MM.1S (cell line): ENCODE measurements around the gene NXPH4.

ENCODE experiments used
- DNase-seq: peaks from one replicate; pipeline ENCODE4 v3.0.0-alpha.2; 2015
- H2AFZ ChIP-seq: fragments of 300-600 bp; sonication (generic); 2 replicates; pipeline ENCODE4 v1.6.0; 2016; ENCODE audit warnings: antibody characterized with exemption, low read length
- H3F3A ChIP-seq: fragments of 300-600 bp; sonication (generic); 2 replicates; pipeline ENCODE4 v1.6.1; 2016; ENCODE audit warnings: mild to moderate bottlenecking, antibody characterized with exemption, low read length, moderate library complexity, mixed read lengths; ENCODE audit not compliant: insufficient read depth
- H3K27ac ChIP-seq: fragments of 300-600 bp; sonication (generic); 2 replicates; pipeline ENCODE4 v1.5.1; 2016; ENCODE audit warnings: mild to moderate bottlenecking, low read length
- H3K27me3 ChIP-seq: fragments of 300-600 bp; sonication (generic); replicated peaks from 2 replicates; pipeline ENCODE4 v1.6.0; 2016; ENCODE audit warnings: low read length; ENCODE audit not compliant: insufficient read depth
- H3K36me3 ChIP-seq: fragments of 300-600 bp; sonication (generic); replicated peaks from 2 replicates; pipeline ENCODE4 v1.6.1; 2016; ENCODE audit warnings: mild to moderate bottlenecking, low read length, mixed read lengths; ENCODE audit not compliant: insufficient read depth
- H3K4me1 ChIP-seq: fragments of 300-600 bp; sonication (generic); 2 replicates; pipeline ENCODE4 v1.6.1; 2016; ENCODE audit warnings: low read length, mixed read lengths
- H3K4me2 ChIP-seq: fragments of 300-600 bp; sonication (generic); 2 replicates; pipeline ENCODE4 v1.6.0; 2016; ENCODE audit warnings: low read depth, low read length
- H3K4me3 ChIP-seq: fragments of 300-600 bp; sonication (generic); 2 replicates; pipeline ENCODE4 v1.5.1; 2016; ENCODE audit warnings: low read length, mixed read lengths
- H3K79me2 ChIP-seq: fragments of 300-600 bp; sonication (generic); 2 replicates; pipeline ENCODE4 v1.6.1; 2016; ENCODE audit warnings: mixed run types, low read length, mixed read lengths
- H3K9ac ChIP-seq: fragments of 300-600 bp; sonication (generic); 2 replicates; pipeline ENCODE4 v1.6.1; 2016; ENCODE audit warnings: low read length, mixed read lengths
- H3K9me2 ChIP-seq: fragments of 300-600 bp; sonication (generic); replicated peaks from 2 replicates; pipeline ENCODE4 v1.6.1; 2016; ENCODE audit warnings: mild to moderate bottlenecking, low read length, mixed read lengths; ENCODE audit not compliant: insufficient read depth
- H3K9me3 ChIP-seq: fragments of 300-600 bp; sonication (generic); replicated peaks from 2 replicates; pipeline ENCODE4 v1.6.1; 2016; ENCODE audit warnings: mild to moderate bottlenecking, low read length, mixed read lengths; ENCODE audit not compliant: insufficient read depth
- H4K20me1 ChIP-seq: fragments of 300-600 bp; sonication (generic); 2 replicates; pipeline ENCODE4 v1.6.1; 2016; ENCODE audit warnings: mild to moderate bottlenecking, low read length, moderate library complexity, mixed read lengths; ENCODE audit not compliant: insufficient read depth
- EZH2 ChIP-seq: fragments of 300-600 bp; sonication (generic); optimal IDR thresholded peaks from 2 replicates; pipeline ENCODE3; 2017; ENCODE audit warnings: low read depth, mild to moderate bottlenecking, antibody characterized with exemption, low read length, mixed read lengths
- EZH2phosphoT487 ChIP-seq: fragments of 300-600 bp; sonication (generic); IDR thresholded peaks from 2 replicates; pipeline ENCODE4 v1.6.1; 2018; ENCODE audit warnings: antibody characterized with exemption, low read length
- TF ChIP-seq, protein P1 (sequence below): fragments of 300-600 bp; sonication (generic); IDR thresholded peaks from 2 replicates; pipeline ENCODE4 v1.5.1; 2016; ENCODE audit warnings: antibody characterized with exemption, low read length, mixed read lengths

The NXPH4 gene

DNA sequence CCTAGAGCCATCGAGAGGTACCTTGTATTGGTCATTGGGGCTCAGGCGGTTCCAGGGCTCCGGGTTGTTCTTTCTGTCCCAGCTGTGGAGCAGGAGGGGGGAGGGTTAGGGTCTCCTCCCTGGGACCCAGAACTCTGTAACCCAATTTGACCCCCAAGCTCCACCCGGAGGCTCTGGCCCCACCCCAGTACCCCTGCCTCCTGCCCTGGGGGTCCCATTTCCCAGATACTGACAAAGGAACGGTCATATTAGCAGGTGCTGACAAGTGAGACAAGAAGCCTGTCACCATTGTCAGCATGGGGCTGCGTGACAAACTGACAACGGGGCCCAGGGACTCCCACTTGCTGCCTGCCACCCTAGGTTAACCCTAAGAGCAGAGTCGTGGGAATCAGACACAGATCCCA, 19.1 kb downstream of the NXPH4 start:
- peaks cover 16% of the 10 kb centered on the region; the same call in 1 of the 2 replicates for H3F3A ChIP-seq

DNA sequence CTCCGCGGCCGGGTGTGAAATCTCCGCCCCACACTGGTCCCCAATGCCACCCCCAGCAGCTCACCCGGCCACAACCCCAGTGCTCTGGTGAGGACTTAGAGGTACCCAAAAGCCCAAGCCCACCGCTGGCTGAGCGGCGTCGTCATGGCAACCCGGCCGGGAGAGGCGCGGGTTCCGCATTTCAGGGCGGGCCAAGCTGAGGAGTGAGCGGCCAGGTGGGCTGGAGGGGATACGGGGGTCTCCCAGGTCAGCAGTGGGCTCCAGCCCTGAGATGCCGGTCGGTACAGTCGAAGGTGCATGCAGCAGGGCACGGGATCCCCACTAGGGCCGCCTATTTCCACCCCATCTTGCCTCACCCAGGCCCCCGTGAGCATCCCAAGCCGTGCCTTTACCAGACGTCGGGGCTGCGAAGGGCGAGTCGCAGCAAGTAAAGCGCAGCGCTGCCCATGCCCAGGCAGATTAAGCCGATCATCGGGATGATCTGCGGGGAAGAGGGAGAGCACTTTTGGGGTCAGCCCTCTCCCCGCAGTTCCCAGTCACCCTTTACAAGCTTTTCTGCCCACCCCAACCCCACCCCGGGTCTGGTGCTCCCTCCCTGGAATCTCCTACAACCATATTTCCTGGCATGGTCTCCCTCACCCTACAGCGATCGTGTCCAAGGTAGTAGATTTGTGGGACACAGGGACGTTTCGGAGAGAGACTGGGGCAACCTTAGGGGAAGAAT, 19.8 kb downstream of the NXPH4 start:
- no peaks in the 10 kb centered on the region for H3K9me3 ChIP-seq
- no peaks in the 10 kb centered on the region for H3K9me2 ChIP-seq
- H3K27me3 ChIP-seq = peaks cover 26% of the 10 kb centered on the region
- peaks cover 22% of the 10 kb centered on the region; the same call in 1 of the 2 replicates for H3F3A ChIP-seq
- no peak for TF ChIP-seq EZH2
- TF ChIP-seq, protein P1, sequence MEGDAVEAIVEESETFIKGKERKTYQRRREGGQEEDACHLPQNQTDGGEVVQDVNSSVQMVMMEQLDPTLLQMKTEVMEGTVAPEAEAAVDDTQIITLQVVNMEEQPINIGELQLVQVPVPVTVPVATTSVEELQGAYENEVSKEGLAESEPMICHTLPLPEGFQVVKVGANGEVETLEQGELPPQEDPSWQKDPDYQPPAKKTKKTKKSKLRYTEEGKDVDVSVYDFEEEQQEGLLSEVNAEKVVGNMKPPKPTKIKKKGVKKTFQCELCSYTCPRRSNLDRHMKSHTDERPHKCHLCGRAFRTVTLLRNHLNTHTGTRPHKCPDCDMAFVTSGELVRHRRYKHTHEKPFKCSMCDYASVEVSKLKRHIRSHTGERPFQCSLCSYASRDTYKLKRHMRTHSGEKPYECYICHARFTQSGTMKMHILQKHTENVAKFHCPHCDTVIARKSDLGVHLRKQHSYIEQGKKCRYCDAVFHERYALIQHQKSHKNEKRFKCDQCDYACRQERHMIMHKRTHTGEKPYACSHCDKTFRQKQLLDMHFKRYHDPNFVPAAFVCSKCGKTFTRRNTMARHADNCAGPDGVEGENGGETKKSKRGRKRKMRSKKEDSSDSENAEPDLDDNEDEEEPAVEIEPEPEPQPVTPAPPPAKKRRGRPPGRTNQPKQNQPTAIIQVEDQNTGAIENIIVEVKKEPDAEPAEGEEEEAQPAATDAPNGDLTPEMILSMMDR = no peak
- no peak for TF ChIP-seq EZH2phosphoT487
- no peak for DNase-seq
- peaks cover 3% of the 10 kb centered on the region; the same call in 1 of the 2 replicates for H4K20me1 ChIP-seq
- no peak overlapping the region for H3K4me2 ChIP-seq
- H2AFZ ChIP-seq = no peak overlapping the region
- no peak overlapping the region for H3K4me3 ChIP-seq
- H3K36me3 ChIP-seq = 0 out of 2 replicates have a peak, but pooled peaks cover 15% of the 10 kb centered on the region
- H3K79me2 ChIP-seq = peaks cover 12% of the 10 kb centered on the region
- H3K9ac ChIP-seq = no peak overlapping the region
- H3K27ac ChIP-seq = no peak overlapping the region
- H3K4me1 ChIP-seq = peaks cover 20% of the 10 kb centered on the region

More for the DNA sequence above, 19.1 kb downstream of the NXPH4 start:
- Histone ChIP-seq H3K9me3 (no peaks in the 10 kb centered on the region), H3K4me2 (no peak overlapping the region), H2AFZ (no peak overlapping the region), H3K27ac (no peak overlapping the region), H3K9me2 (no peaks in the 10 kb centered on the region), H3K27me3 (peaks cover 20% of the 10 kb centered on the region), H3K4me3 (no peak overlapping the region), H3K9ac (no peak overlapping the region), H3K79me2 (peaks cover 18% of the 10 kb centered on the region), H4K20me1 (no peaks in the 10 kb centered on the region), H3K4me1 (peaks cover 18% of the 10 kb centered on the region), H3K36me3 (0 out of 2 replicates have a peak, but pooled peaks cover 15% of the 10 kb centered on the region)
- DNase-seq = no peak
- no peak for TF ChIP-seq EZH2phosphoT487
- no peak for TF ChIP-seq EZH2
- TF ChIP-seq, protein P1 = no peak

DNA sequence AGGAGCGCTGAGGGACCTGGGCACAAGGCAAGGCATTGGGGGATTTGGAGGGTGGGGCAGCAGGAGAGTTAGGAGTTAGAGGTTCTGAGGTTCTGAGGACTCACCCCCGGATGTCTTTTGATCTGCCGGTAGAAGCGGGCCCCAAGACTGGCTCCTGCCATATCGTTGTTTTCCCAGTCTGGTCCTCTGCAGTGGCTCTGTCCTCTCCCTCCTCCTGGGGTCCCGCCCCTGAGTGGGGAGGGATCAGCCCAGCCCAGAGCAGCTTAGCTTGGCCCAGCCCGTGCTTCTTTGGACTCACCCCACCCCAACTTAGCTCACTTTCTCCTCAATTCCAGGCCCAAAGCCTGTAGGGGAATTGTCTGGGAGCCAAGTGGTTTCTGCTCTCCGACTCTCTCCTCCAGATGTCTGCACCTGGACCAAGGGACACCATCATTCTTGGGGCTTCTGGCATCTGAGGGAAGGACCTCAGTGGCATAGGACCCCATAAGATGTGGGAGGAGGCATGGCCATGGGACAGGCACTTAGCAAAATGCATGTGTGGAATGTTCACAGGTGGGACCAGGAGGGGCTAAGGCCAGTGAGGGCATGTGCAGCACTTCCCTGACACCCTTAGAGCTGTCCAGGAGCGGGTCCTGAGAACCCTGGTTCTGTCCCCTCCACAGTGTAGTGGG, 20.5 kb downstream of the NXPH4 start:
- Histone ChIP-seq H3K4me3 (no peak overlapping the region), H2AFZ (no peak overlapping the region), H4K20me1 (peaks cover 3% of the 10 kb centered on the region; the same call in 1 of the 2 replicates), H3F3A (peaks cover 29% of the 10 kb centered on the region; the same call in 1 of the 2 replicates), H3K27ac (no peak overlapping the region), H3K79me2 (peaks cover 5% of the 10 kb centered on the region), H3K4me1 (peaks cover 25% of the 10 kb centered on the region), H3K27me3 (peaks cover 33% of the 10 kb centered on the region), H3K9me3 (no peaks in the 10 kb centered on the region), H3K9ac (no peak overlapping the region), H3K36me3 (0 out of 2 replicates have a peak, but pooled peaks cover 10% of the 10 kb centered on the region), H3K9me2 (no peaks in the 10 kb centered on the region), H3K4me2 (no peak overlapping the region)
- no peak for DNase-seq
- TF ChIP-seq, protein P1 = no peak
- TF ChIP-seq EZH2 = no peak
- TF ChIP-seq EZH2phosphoT487 = no peak
